Mesendoderm (in vitro differentiated cells): ENCODE measurements around the gene OR6K3.

ENCODE experiments used
- DNase-seq: peaks from one replicate; pipeline ENCODE4 v3.0.0; 2013
- H2AK5ac ChIP-seq: 2 replicates; pipeline ENCODE4 v1.6.1; 2013; ENCODE audit warnings: low read length, inconsistent platforms
- H2BK120ac ChIP-seq: 2 replicates; pipeline ENCODE4 v1.6.1; 2013; ENCODE audit warnings: low read depth, mild to moderate bottlenecking, low read length, moderate library complexity, mixed read lengths
- H2BK15ac ChIP-seq: replicated peaks from 2 replicates; pipeline ENCODE4 v1.6.1; 2013; ENCODE audit warnings: low read depth, mild to moderate bottlenecking, moderate library complexity
- H2BK5ac ChIP-seq: 2 replicates; pipeline ENCODE4 v1.6.1; 2013; ENCODE audit warnings: low read length, inconsistent platforms
- H3K18ac ChIP-seq: 2 replicates; pipeline ENCODE4 v1.6.1; 2013; ENCODE audit warnings: mild to moderate bottlenecking, low read length, mixed read lengths
- H3K23ac ChIP-seq: one replicate; pipeline ENCODE4 v1.6.1; 2013; ENCODE audit warnings: low read length
- H3K27ac ChIP-seq: 2 replicates; pipeline ENCODE4 v1.5.1; 2013; ENCODE audit warnings: low read depth, mild to moderate bottlenecking, inconsistent platforms, low read length, moderate library complexity
- H3K27me3 ChIP-seq: 2 replicates; pipeline ENCODE4 v1.6.1; 2013; ENCODE audit warnings: low read length, control low read depth, mild to moderate bottlenecking, inconsistent platforms; ENCODE audit not compliant: insufficient read depth, poor library complexity
- H3K36me3 ChIP-seq: 2 replicates; pipeline ENCODE4 v1.6.1; 2013; ENCODE audit warnings: low read length, inconsistent platforms; ENCODE audit not compliant: control insufficient read depth, insufficient read depth
- H3K4ac ChIP-seq: one replicate; pipeline ENCODE4 v1.6.1; 2013; ENCODE audit warnings: low read depth, mild to moderate bottlenecking, low read length, moderate library complexity
- H3K4me1 ChIP-seq: 2 replicates; pipeline ENCODE4 v1.6.1; 2013; ENCODE audit warnings: low read depth, low read length, inconsistent platforms; ENCODE audit not compliant: control insufficient read depth
- H3K4me2 ChIP-seq: 2 replicates; pipeline ENCODE4 v1.6.1; 2013; ENCODE audit warnings: low read length
- H3K4me3 ChIP-seq: 2 replicates; pipeline ENCODE4 v1.5.1; 2013; ENCODE audit warnings: mild to moderate bottlenecking, low read length
- H3K56ac ChIP-seq: one replicate; pipeline ENCODE4 v1.6.1; 2013; ENCODE audit warnings: low read length
- H3K79me1 ChIP-seq: 2 replicates; pipeline ENCODE4 v1.6.1; 2013; ENCODE audit warnings: low read length, inconsistent platforms
- H3K79me2 ChIP-seq: 2 replicates; pipeline ENCODE4 v1.6.1; 2013; ENCODE audit warnings: mild to moderate bottlenecking, low read length; ENCODE audit not compliant: control insufficient read depth, insufficient read depth
- H3K9ac ChIP-seq: 2 replicates; pipeline ENCODE4 v1.6.1; 2013; ENCODE audit warnings: low read length, inconsistent platforms
- H4K5ac ChIP-seq: one replicate; pipeline ENCODE4 v1.6.1; 2013; ENCODE audit warnings: low read length
- H4K8ac ChIP-seq: one replicate; pipeline ENCODE4 v1.6.1; 2013; ENCODE audit warnings: low read depth, mild to moderate bottlenecking, control low read depth, low read length, moderate library complexity
- WGBS: extraction: QIAGEN DNeasy Blood & Tissue Kit; methylation state at CpG from one replicate; pipeline ENCODE4 v1.1.7; 2013; ENCODE audit warnings: low lambda C conversion rate, missing lambda C conversion rate; ENCODE audit not compliant: insufficient coverage; ENCODE audit errors: extremely low coverage; 5-methylcytosine and 5-hydroxymethylcytosine counted together

The OR6K3 gene

GRCh38 chr1:158731707-158732106 lies 11.2 kb upstream of the OR6K3 start:
- DNase-seq = no peak
- Histone ChIP-seq H3K23ac (no peak overlapping the region), H3K18ac (no peak overlapping the region), H2AK5ac (no peak overlapping the region), H3K27ac (no peak overlapping the region), H3K9ac (no peak overlapping the region), H3K4ac (no peak overlapping the region), H2BK120ac (no peak overlapping the region), H4K8ac (no peak overlapping the region), H3K4me2 (no peak overlapping the region), H3K4me3 (no peak overlapping the region), H3K27me3 (no peaks in the 10 kb centered on the region), H4K5ac (no peak overlapping the region), H3K79me2 (no peaks in the 10 kb centered on the region), H3K4me1 (no peaks in the 10 kb centered on the region), H2BK5ac (no peak overlapping the region), H3K79me1 (no peaks in the 10 kb centered on the region), H2BK15ac (no peak overlapping the region), H3K36me3 (no peaks in the 10 kb centered on the region), H3K56ac (no peak overlapping the region)
- WGBS = no CpG with 5 or more reads among the region's 4 CpGs

- H3K4me2 ChIP-seq = no peak overlapping the region
- no peak overlapping the region for H2BK120ac ChIP-seq
These were observed 9.9 kb upstream of the OR6K3 start for GRCh38 chr1:158730453-158730852.

GRCh38 chr1:158728510-158729225 lies 8.1 kb upstream of the OR6K3 start:
- H3K36me3 ChIP-seq = no peaks in the 10 kb centered on the region
- H3K79me2 ChIP-seq = no peaks in the 10 kb centered on the region
- H2AK5ac ChIP-seq = no peak overlapping the region
- no peak overlapping the region for H3K23ac ChIP-seq
- no peak overlapping the region for H3K4me3 ChIP-seq
- H3K79me1 ChIP-seq = no peaks in the 10 kb centered on the region
- H3K4me1 ChIP-seq = no peaks in the 10 kb centered on the region
- no peak overlapping the region for H3K56ac ChIP-seq
- H3K4me2 ChIP-seq = no peak overlapping the region
- H4K5ac ChIP-seq = no peak overlapping the region
- H3K27ac ChIP-seq = no peak overlapping the region
- no peak for DNase-seq
- no peak overlapping the region for H3K4ac ChIP-seq
- H2BK15ac ChIP-seq = no peak overlapping the region
- H2BK120ac ChIP-seq = no peak overlapping the region
- no peaks in the 10 kb centered on the region for H3K27me3 ChIP-seq
- H4K8ac ChIP-seq = no peak overlapping the region
- no peak overlapping the region for H3K18ac ChIP-seq
- no CpG with 5 or more reads among the region's 3 CpGs for WGBS
- no peak overlapping the region for H3K9ac ChIP-seq
- H2BK5ac ChIP-seq = no peak overlapping the region

More at GRCh38 chr1:158730453-158730852, 9.9 kb upstream of the OR6K3 start:
- Histone ChIP-seq H2AK5ac (no peak overlapping the region), H2BK5ac (no peak overlapping the region), H3K27me3 (no peaks in the 10 kb centered on the region), H2BK15ac (no peak overlapping the region), H3K9ac (no peak overlapping the region), H3K18ac (no peak overlapping the region), H3K79me1 (no peaks in the 10 kb centered on the region), H3K4me3 (no peak overlapping the region), H3K4ac (no peak overlapping the region), H3K36me3 (no peaks in the 10 kb centered on the region), H3K23ac (no peak overlapping the region), H3K4me1 (no peaks in the 10 kb centered on the region), H3K27ac (no peak overlapping the region), H4K5ac (no peak overlapping the region), H3K56ac (no peak overlapping the region), H4K8ac (no peak overlapping the region), H3K79me2 (no peaks in the 10 kb centered on the region)
- no peak for DNase-seq
- no CpG with 5 or more reads among the region's 4 CpGs for WGBS

GRCh38 chr1:158724442-158724841 lies 3.9 kb upstream of the OR6K3 start:
- no peak overlapping the region for H4K8ac ChIP-seq
- no peak overlapping the region for H3K9ac ChIP-seq
- no peaks in the 10 kb centered on the region for H3K27me3 ChIP-seq
- DNase-seq = no peak
- no peaks in the 10 kb centered on the region for H3K4me1 ChIP-seq
- no peak overlapping the region for H3K18ac ChIP-seq
- H3K79me2 ChIP-seq = no peaks in the 10 kb centered on the region
- no peak overlapping the region for H3K56ac ChIP-seq
- H4K5ac ChIP-seq = no peak overlapping the region
- no peak overlapping the region for H3K4ac ChIP-seq
- no CpG with 5 or more reads among the region's 5 CpGs for WGBS
- H3K4me3 ChIP-seq = no peak overlapping the region
- H3K27ac ChIP-seq = no peak overlapping the region
- H3K79me1 ChIP-seq = no peaks in the 10 kb centered on the region
- no peak overlapping the region for H3K23ac ChIP-seq
- no peaks in the 10 kb centered on the region for H3K36me3 ChIP-seq
- H2AK5ac ChIP-seq = no peak overlapping the region
- H2BK15ac ChIP-seq = no peak overlapping the region
- no peak overlapping the region for H3K4me2 ChIP-seq
- no peak overlapping the region for H2BK120ac ChIP-seq
- no peak overlapping the region for H2BK5ac ChIP-seq

GRCh38 chr1:158719664-158720063 lies 856 bp downstream of the OR6K3 start:
- Histone ChIP-seq H3K4me1 (no peaks in the 10 kb centered on the region), H3K56ac (no peak overlapping the region), H2AK5ac (no peak overlapping the region), H3K36me3 (no peaks in the 10 kb centered on the region), H4K5ac (no peak overlapping the region), H3K79me2 (no peaks in the 10 kb centered on the region), H4K8ac (no peak overlapping the region), H2BK15ac (no peak overlapping the region), H3K27me3 (no peaks in the 10 kb centered on the region), H3K4me3 (no peak overlapping the region), H2BK5ac (no peak overlapping the region), H3K27ac (no peak overlapping the region), H3K79me1 (no peaks in the 10 kb centered on the region), H3K4me2 (no peak overlapping the region), H3K23ac (no peak overlapping the region), H3K18ac (no peak overlapping the region), H2BK120ac (no peak overlapping the region), H3K9ac (no peak overlapping the region), H3K4ac (no peak overlapping the region)
- DNase-seq = no peak
- no CpG with 5 or more reads among the region's 3 CpGs for WGBS

- Histone ChIP-seq H3K79me2 (no peaks in the 10 kb centered on the region), H3K4me3 (no peak overlapping the region), H4K8ac (no peak overlapping the region), H2BK15ac (no peak overlapping the region), H2BK5ac (no peak overlapping the region), H3K4ac (no peak overlapping the region), H3K4me1 (no peaks in the 10 kb centered on the region), H2BK120ac (no peak overlapping the region), H3K36me3 (no peaks in the 10 kb centered on the region), H2AK5ac (no peak overlapping the region), H3K9ac (no peak overlapping the region), H3K56ac (no peak overlapping the region), H3K18ac (no peak overlapping the region), H4K5ac (no peak overlapping the region), H3K23ac (no peak overlapping the region), H3K27me3 (no peaks in the 10 kb centered on the region), H3K27ac (no peak overlapping the region), H3K79me1 (no peaks in the 10 kb centered on the region), H3K4me2 (no peak overlapping the region)
- no peak for DNase-seq
- WGBS = no CpG with 5 or more reads among the region's 6 CpGs
These were observed 3.2 kb downstream of the OR6K3 start for GRCh38 chr1:158717344-158717743.
